Skin epidermis (tissue), 12 donors: Measurements from ENCODE around the gene KCND3.

ENCODE experiments used
- H3K27ac ChIP-seq, 21 experiments: fragments of 200-600 bp; sonication (generic) in 11 of 21; one replicate each; pipeline ENCODE4 v1.5.0; 2020; ENCODE audit warnings: mild to moderate bottlenecking in 3 of 21, inconsistent platforms in 2 of 21, moderate library complexity in 2 of 21
- H3K4me3 ChIP-seq, 7 experiments: fragments of 200-600 bp; sonication (generic) in 2 of 7; one replicate each; pipeline ENCODE4 v1.5.0; 2020; ENCODE audit warnings: inconsistent platforms in 2 of 7, mild to moderate bottlenecking in 2 of 7, moderate library complexity in 1 of 7

The KCND3 gene

DNA sequence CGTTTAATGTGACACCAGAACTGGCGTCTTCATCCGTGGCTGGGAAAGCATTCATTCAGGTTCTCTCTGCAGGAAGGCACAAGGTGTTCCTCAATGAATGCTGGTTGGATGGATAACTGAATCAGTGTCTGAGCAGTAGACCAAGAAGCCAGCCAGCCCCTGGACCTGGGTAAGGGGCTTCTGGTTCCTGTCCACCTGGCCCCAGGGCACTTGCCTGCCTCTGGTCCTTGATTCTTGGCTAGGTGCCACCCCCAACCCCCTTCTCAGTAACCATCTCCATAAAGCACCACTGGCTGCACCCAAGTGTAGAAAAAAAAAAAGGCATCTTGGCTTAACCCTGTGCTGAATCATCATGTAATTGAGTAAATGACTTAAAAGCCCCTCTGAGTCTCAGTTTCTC lies 59.1 kb downstream of the KCND3 start:
- no peak overlapping the region for H3K27ac ChIP-seq
- H3K4me3 ChIP-seq, result no peak overlapping the region

DNA sequence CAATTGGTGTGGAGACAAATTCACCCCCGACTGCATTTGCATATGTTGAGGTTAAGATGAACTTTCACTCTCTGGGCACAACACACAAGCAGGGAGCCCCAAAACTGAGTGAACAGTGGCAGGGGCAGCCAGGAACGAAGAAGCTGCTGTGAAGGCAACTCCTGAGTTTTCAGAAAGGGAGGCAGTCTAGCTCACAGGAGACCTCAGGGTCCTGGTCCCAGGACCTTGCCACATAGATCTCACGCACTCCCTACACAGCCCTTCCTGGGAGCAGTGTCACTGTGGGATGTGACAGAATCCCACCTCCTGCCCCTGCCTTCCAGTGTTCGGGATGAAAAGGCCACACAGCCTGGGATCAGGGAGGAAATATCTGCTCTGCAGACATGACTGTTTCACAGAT lies 60.9 kb downstream of the KCND3 start:
- no peak overlapping the region for H3K27ac ChIP-seq
- H3K4me3 ChIP-seq, result no peak overlapping the region

DNA sequence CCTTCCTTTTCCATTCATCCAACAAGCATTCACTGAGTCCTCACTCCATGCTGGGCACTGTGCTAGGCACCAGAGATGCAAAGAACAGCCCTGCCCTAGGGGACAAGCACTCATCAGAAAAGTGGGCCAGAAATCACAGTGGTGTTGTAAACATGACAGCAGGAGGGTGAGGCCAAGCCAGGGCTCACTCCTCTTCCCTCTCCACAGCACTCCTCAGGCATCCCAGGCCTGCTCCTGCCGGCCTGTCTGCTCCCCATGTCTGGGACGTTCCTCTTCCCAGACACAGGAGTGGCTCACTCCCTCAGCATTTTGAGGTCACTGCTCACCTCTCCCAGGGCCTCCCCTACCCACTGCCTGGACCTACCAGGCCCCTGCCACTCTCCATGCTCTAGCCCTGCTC lies 61.8 kb downstream of the KCND3 start:
- no peak overlapping the region for H3K27ac ChIP-seq

DNA sequence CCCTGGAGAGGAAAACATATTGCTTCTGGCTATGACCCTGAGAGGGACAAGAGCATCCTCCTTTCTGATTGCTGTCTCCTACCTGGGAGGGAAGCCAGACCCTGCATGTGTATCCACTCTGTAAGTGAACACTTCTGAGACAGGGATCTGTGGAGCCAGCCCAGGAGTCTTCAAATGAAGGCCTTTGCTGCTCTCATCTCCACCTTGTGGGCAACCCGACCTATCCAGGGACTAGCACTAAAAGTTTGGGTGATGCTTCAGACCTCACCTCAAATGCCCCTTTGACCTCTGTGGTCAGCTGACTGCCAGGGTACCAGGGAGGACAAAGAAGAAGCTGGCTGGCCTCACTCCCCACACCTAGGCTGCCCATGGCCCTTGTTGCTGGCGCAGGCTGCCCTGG lies 64.7 kb downstream of the KCND3 start:
- Histone ChIP-seq H3K27ac (no peak overlapping the region), H3K4me3 (no peak overlapping the region)

More for the DNA sequence above, 61.8 kb downstream of the KCND3 start:
- no peak overlapping the region for H3K4me3 ChIP-seq

DNA sequence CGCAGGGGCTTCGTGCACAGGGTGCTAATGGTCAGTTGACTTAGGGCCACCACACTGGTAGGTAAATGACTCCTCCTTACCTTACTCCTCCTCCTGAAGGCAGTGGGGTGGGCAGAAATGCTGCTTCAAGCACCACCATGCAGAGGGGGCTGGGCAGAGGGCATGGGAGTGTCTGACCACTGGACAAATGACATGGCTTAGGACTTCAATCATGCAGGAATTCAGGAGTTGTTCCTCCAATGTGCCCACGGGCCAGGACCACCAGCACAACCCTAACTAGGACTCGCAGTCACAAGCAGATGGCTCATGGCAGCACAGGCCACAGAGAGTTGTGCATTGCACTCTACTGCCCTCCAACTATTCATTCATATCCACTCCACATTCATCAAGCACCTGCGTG lies 65.7 kb downstream of the KCND3 start:
- H3K27ac ChIP-seq, result no peak overlapping the region
- H3K4me3 ChIP-seq, result no peak overlapping the region

DNA sequence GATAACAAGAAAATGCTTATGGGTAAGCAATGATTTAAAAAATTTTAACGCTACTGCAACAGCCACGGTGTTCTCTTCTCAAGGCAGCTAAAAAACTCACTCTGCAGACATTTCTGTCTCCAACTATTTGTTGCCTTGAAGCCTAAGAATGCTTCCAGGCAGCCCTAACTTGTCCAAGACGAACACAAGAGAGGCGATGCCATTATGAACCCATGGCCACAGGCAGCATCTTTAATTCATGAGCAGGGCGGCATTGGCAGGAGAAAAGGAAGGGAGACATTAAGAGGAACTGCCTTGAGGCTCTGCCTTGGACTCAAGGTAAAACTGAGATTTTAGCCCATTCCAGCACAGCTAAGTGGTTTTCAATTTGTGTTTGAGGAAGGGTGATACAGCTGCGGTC lies 67.5 kb downstream of the KCND3 start:
- H3K27ac ChIP-seq, result no peak overlapping the region
- no peak overlapping the region for H3K4me3 ChIP-seq

DNA sequence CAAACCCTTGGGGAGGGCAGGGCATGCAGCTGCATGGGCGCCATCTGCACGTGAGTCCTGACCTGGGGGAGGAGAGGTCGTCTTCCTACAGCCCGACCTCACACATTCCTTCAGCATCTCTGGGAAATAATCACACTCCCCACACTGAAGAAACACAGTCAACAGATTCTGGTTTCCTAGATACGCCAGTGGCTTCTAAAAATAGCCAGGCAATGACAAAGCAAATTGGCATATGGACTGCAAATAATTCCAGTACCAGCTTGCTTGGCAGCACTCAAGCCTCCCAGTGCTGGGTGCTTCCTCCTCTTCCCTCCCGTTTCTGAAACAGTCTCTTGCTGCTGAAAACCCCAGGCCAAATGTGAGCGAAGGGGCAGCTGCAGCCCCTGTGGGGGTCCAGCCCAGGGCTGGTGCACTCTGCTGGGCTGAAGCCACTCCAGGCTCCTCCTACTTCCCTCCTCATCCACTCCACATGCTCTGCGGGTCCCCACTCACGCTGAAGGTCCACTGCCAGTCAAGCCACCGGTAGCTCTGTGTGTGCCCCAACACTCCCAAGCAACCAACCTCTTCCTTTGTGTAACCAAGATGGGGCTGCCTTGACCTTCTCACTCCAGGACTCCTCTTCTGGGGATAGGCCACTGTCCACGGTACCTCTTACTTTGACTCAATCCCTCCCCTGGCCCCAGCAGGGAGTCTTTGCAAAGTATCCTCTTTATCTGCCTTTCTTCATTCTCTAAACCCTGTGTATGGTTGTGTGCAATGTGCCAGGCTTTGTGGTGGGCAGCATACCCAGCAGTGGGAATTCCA lies 69.0 kb downstream of the KCND3 start:
- Histone ChIP-seq H3K4me3 (no peak overlapping the region), H3K27ac (no peak overlapping the region)

DNA sequence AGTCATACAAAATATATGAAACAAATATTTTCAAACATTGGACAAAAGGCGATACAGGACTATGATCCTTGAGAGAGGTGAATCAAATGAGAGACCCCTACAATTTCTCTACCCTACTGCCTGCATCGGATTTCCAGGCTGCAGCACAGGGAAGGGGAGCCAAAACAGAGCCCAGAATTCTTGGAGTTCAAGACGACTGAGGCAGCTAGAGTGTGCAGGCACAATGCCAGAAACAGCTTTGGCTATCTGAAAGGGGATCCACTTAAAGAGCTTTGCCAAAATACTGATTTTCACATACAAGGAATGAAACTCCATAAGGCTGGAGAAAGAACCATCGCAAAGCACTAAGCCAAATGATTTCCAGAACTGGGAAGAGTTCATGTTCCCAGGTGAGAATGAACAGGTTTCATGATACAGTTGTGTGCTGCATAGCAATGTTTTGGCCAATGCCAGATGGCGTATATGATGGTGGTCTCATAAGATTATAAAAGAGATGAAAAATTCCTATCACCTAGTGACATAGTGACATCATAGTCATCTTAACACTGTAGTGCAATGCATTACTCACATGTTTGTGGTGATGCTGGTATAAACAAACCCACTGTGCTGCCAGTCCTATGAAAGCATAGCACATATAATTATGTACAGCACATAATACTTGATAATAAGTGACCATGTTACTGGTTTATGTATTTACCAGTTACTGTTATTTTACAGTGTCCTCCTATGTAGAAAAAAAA lies 77.5 kb downstream of the KCND3 start:
- H3K4me3 ChIP-seq, result no peak overlapping the region

DNA sequence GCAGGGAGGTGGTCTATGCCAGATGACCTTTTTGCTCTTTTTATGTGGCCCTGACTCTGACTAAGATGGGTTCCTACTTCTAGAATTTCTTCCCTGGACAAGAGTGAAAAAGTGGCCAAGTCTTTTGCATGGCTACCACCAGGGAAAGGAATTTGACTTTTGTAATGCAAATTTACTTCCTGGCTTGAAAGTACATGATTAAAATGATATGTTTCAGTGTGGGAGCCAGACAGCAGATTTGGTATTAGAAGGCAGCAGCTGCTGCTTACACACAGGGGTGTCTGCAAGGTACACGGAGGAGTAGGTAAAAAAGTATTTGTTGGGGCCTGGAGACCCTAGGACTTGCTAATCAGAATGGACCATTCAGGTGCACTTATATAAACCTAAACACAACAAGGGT lies 78.4 kb downstream of the KCND3 start:
- H3K27ac ChIP-seq, result no peak overlapping the region
- no peak overlapping the region for H3K4me3 ChIP-seq

More for the DNA sequence above, 77.5 kb downstream of the KCND3 start:
- no peak overlapping the region for H3K27ac ChIP-seq

DNA sequence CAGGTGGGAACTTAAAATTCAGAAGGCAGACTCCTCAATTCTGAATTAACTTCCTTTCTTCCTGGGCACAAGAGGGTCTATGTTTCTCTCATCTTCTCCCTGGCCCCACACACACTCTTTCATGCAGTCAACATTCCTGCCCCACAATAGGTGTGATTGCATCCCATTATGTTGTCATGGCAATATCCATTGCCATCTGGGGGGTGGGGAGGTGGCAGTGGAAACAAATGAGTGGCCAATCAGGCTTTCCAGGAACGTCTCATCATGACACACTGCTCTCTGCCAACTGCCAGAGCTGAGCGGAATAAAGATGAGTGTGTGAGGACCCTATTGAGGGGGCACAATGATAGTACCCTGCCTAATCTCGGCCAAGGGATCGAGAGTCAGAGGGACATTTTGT lies 80.4 kb downstream of the KCND3 start:
- no peak overlapping the region for H3K27ac ChIP-seq
- H3K4me3 ChIP-seq, result no peak overlapping the region

DNA sequence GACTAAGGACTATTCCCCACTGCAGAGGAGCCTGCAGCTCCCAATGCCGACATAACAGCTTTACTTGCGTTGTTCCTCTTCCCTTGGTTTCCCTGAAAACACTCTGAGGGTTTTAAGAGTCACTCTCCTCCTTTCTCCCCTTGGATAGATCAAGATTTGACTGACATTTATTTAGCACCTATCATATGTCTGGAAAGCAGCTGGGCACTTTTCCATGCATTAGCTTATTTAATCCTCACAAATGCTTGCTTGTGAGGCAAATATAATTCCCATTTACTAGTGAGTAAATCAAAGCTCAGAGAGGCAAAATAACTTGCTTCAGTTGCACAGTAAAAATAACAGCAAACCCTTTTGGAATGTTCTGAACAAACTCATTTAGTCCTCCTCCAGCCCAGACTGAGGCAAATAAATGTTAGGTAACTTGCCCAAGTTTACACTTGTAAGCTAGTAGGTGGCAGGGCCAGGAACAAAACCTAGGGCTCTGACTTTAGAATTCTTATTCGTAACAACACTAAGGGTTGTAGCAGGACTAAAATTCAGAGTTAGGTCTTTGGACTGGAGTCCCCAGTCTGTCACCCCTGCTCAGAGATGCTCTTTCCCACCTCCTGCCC lies 81.4 kb downstream of the KCND3 start:
- H3K27ac ChIP-seq, result no peak overlapping the region
- H3K4me3 ChIP-seq, result no peak overlapping the region

DNA sequence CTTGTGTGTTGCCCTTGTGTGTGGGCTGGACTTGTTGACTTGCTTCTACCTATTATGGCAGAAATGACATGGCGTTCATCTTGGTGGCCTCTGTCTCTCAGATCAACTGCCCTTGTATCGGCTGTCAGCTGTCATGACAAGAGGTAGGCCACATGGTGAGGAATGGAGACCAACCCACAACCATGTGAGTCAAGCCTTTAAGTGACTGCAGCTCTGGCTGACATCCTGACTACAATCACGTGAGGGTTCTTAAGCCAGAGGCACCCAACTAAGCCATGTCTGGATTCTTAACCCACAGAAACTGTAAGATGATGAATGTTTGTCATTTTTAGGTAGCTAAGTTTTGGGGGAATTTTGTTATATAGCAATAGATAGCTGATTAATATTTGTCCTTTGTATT lies 82.1 kb downstream of the KCND3 start:
- no peak overlapping the region for H3K4me3 ChIP-seq
- no peak overlapping the region for H3K27ac ChIP-seq

DNA sequence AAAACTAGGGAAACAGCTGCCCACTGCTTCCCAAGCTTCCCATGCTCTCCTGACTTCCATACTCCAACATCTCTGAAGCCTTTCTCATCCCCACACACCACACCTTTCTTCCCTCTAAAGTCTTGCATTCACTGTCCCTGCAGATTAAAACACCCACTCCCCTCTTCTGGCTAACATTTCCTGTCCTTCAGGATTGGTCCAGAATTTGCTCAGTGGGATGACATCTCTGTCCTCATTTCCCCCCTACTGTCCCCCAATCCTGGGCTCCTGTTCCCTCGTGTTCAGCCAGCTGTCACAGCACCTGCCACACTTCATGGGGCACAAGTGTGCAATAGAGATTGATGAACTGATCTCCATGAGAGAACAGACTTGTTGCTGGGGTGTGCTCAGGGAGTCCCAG lies 82.7 kb downstream of the KCND3 start:
- H3K4me3 ChIP-seq, result no peak overlapping the region
- no peak overlapping the region for H3K27ac ChIP-seq

DNA sequence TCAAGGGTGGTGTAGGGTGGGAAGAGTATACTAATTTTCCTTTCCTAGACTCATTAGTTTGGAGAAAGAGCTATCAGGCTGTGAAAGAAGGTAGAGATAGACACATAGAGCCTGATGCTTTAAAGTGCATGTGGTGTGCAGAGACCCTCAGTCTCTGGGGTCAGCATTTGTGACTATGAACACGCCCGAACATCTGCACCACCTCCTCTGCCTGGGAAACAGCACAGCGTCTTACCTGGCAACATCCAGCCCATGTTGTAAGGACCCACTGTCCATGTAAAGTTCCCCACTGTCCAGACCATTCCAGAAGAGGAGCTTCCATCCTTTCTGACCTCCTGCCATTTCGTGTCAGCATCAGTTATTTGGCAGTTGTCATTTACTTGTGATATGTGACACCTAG lies 83.4 kb downstream of the KCND3 start:
- Histone ChIP-seq H3K4me3 (no peak overlapping the region), H3K27ac (no peak overlapping the region)

DNA sequence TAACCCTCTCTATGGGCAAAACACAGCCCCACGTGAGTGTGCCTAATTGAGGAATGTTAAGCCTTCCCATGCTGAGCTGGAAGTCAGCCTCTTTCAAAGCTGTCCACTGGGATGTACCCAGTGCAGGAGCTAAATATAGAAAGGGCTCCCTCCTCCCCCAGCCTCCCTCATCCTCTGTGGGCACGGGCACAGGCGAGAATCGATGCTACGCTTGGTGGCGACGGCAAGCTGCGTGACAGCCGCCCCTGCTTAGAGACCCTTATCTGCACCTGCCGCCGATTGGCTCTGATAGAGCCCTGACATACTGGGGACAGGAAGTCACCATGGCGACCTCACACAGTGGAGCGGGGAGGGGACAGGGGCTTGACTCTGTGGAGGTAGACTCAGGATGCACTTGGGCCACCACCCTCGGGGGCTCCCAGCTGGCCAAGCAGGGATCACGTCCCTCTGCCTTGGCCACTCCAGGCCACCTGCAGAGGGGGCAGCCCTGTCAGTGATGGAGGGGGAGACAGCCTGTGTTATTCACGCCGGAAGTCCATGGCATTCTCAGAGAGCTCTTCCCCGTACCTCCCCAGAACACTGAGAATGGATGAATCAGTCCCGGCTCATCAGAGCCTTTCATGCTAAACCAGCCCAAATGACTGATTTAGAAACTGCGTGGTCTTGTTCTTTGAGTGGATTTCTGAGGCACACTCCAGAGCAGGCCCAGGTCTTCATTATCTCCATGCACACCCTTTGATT lies 84.8 kb downstream of the KCND3 start:
- H3K4me3 ChIP-seq, result no peak overlapping the region
- H3K27ac ChIP-seq, result no peak overlapping the region

DNA sequence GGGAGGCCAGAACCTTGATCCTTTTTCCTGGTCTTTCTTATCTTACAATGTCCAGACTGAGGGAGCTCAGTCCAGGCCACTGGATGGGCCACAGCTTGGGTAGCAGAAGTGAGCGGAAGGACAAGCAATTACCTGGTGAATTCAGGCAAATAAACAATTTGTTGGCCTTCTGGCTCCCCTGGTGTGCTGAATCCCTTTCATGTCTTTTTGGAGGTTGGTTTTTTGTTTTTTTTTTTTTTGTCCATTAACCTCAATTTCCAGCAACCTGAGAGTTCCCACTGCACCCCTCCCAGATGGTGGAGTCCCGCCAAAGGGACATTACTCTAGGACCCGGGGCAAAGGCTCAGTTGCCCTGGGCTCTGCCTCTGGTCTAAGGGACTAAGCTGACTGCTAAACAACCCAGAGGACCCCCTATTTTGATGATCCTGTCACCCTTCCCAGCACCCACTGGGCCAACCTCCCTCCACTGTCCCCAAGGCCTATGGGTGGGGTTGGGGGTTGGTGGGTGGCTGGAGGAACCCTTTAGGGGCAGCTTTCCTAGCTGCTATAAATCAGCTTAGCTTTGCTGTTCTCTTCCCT lies 85.5 kb downstream of the KCND3 start:
- H3K27ac ChIP-seq, result no peak overlapping the region
- no peak overlapping the region for H3K4me3 ChIP-seq

DNA sequence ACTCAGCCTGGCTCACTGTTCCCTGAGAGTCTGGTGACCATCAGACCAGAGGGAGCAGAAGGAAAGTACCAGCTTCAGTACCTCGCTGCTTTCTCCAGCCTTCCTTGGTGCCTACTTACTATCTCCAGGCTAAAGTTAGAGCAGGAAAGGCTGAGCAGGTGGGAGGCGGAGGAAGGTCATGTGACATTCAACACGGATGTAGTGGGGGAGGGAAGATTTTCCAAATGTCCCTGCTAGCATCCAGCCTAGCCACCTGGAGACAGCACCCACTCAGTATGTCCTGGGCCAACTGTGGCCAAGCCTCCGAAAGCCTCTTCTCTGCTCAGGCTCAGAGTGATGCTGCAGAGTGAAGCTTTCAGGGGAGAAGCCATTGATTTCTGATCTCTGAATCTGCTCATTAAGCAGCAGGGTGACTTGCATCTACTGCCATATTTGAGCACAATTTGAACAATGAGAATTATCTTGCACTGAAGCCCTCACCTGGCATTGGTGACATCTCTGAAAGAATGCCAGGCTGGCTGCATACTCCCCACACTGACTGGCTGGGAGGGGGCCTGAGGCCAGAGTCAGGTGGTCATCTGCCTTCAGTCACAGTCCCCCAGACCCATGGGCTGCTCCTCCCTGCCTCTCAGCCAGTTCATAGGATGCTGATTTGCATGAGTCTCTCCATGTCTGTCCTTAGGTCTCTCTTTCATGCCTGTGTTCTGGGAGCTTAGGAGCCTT lies 86.2 kb downstream of the KCND3 start:
- Histone ChIP-seq H3K27ac (no peak overlapping the region), H3K4me3 (no peak overlapping the region)

DNA sequence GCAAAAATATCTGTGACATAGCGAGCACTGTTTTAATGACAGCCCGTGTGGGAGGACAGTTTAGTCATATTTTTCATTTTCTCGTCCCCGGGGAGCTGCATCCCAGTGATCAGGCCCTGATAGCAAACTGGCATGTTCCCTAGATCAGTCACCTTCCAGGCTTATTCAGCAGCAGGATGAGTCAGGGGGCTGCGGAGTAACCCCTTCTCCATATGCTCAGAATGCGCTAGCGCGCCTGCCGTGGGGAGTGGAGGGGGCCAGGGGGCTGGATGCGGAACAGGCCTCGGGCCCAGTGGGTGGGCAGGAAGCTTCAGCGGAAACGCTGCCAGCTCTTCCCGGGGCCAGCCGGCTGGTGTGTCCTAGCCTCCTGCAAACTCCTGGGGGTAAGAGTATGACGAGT lies 94.0 kb downstream of the KCND3 start:
- no peak overlapping the region for H3K4me3 ChIP-seq
- H3K27ac ChIP-seq, result no peak overlapping the region

DNA sequence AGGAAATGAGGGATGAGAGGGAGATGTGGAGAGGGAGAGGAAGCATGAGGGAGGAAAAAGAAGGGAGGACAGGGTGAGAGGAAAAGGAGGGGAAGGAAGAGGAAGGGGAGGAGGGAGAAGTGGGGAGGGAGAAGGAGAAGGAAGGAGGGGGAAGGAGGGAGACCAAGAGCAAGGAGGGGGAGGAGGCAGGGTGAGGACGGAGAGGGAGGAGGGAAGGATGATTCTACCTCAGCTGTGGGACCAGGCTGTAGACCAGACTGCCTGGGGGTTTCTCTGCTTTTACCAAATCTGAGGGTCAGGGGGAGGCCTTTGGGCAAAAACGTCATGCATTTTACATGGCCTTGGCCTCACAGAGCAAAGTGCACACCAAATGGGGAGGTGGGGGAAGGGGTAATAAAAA lies 94.5 kb downstream of the KCND3 start:
- no peak overlapping the region for H3K27ac ChIP-seq
- H3K4me3 ChIP-seq, result no peak overlapping the region
